Stimulated activated effector memory CD8-positive, alpha-beta T cell treated with anti-CD3 and anti-CD28 coated beads, Interleukin-12 subunit alpha, Interleukin-12 subunit beta, amount 100 ng/mL, for 72 hours (primary cell): ENCODE data around the gene UTP18.
"Not testable (repeated sequence)": the region's sequence is repeated elsewhere in the genome, so short reads cannot be mapped to it uniquely, and the experiment has no call there.

ENCODE experiments used
- ATAC-seq: fragments of 150-1000 bp; cut with Tn5 transposase; 2 replicates; pipeline ENCODE4 v1.10.0; 2021
- DNase-seq, 2 donors: peaks; one replicate each; pipeline ENCODE4 v3.0.0; 2021 to 2022; ENCODE audit warnings: low spot score in 2 of 2
- H3K27ac Mint-ChIP-seq: one replicate; pipeline ENCODE4 v1.8.0; 2022; ENCODE audit warnings: mild to moderate bottlenecking, mixed read lengths
- H3K36me3 Mint-ChIP-seq: one replicate; pipeline ENCODE4 v1.8.0; 2022; ENCODE audit warnings: mild to moderate bottlenecking, mixed read lengths
- H3K4me1 Mint-ChIP-seq: one replicate; pipeline ENCODE4 v1.8.0; 2022; ENCODE audit warnings: mixed read lengths
- H3K4me3 Mint-ChIP-seq: one replicate; pipeline ENCODE4 v1.8.0; 2022; ENCODE audit warnings: mild to moderate bottlenecking, mixed read lengths
- H3K9me3 Mint-ChIP-seq: one replicate; pipeline ENCODE4 v1.8.0; 2022; ENCODE audit warnings: mixed read lengths

Gene UTP18

GRCh38 chr17:51250314-51250840 is 10.0 kb upstream of the UTP18 start:
- no peaks in the 10 kb centered on the region for H3K9me3 Mint-ChIP-seq
- no peak overlapping the region for H3K4me3 Mint-ChIP-seq
- DNase-seq (no peak), ATAC-seq (no peak)
- peaks cover 47% of the 10 kb centered on the region for H3K36me3 Mint-ChIP-seq
- peak overlapping the region; percentile 46 for H3K27ac Mint-ChIP-seq
- H3K4me1 Mint-ChIP-seq, result peaks cover 21% of the 10 kb centered on the region

- no peaks in the 10 kb centered on the region for H3K9me3 Mint-ChIP-seq
- H3K4me1 Mint-ChIP-seq, result peaks cover 27% of the 10 kb centered on the region
- ATAC-seq (no peak), DNase-seq (no peak)
- no peak overlapping the region for H3K4me3 Mint-ChIP-seq
- H3K36me3 Mint-ChIP-seq, result peaks cover 53% of the 10 kb centered on the region
- peak overlapping the region; percentile 46 for H3K27ac Mint-ChIP-seq
Measured at GRCh38 chr17:51251010-51251409, 9.3 kb upstream of the UTP18 start.

GRCh38 chr17:51255673-51256072 is 4.7 kb upstream of the UTP18 start:
- Mint-ChIP-seq H3K9me3 (no peaks in the 10 kb centered on the region), H3K36me3 (peaks cover 82% of the 10 kb centered on the region), H3K4me3 (no peak overlapping the region), H3K27ac (no peak overlapping the region), H3K4me1 (peaks cover 46% of the 10 kb centered on the region)
- ATAC-seq, result no peak
- no peak for DNase-seq

GRCh38 chr17:51256101-51256500 is 4.2 kb upstream of the UTP18 start:
- H3K9me3 Mint-ChIP-seq, result no peaks in the 10 kb centered on the region
- peaks cover 79% of the 10 kb centered on the region for H3K36me3 Mint-ChIP-seq
- DNase-seq, result no peak
- H3K27ac Mint-ChIP-seq, result no peak overlapping the region
- peaks cover 44% of the 10 kb centered on the region for H3K4me1 Mint-ChIP-seq
- H3K4me3 Mint-ChIP-seq, result no peak overlapping the region
- ATAC-seq, result no peak

GRCh38 chr17:51257150-51258081 is 2.9 kb upstream of the UTP18 start:
- no peak overlapping the region for H3K27ac Mint-ChIP-seq
- DNase-seq, result no peak
- H3K9me3 Mint-ChIP-seq, result no peaks in the 10 kb centered on the region
- H3K4me1 Mint-ChIP-seq, result peaks cover 51% of the 10 kb centered on the region
- H3K4me3 Mint-ChIP-seq, result peak overlapping the region; percentile 72
- peaks cover 80% of the 10 kb centered on the region for H3K36me3 Mint-ChIP-seq
- no peak for ATAC-seq

GRCh38 chr17:51258756-51259563 is 1.4 kb upstream of the UTP18 start:
- DNase-seq (no peak), ATAC-seq (no peak)
- no peaks in the 10 kb centered on the region for H3K9me3 Mint-ChIP-seq
- H3K4me1 Mint-ChIP-seq, result peaks cover 56% of the 10 kb centered on the region
- H3K36me3 Mint-ChIP-seq, result peaks cover 83% of the 10 kb centered on the region
- H3K4me3 Mint-ChIP-seq, result peak overlapping the region; percentile 72
- H3K27ac Mint-ChIP-seq, result peak overlapping the region; percentile 98

- DNase-seq (peak in 1 of 2 donors; percentile 84), ATAC-seq (peak; percentile 93)
- H3K4me1 Mint-ChIP-seq, result peaks cover 49% of the 10 kb centered on the region
- peak within 1 kb of the TSS; percentile 72 for H3K4me3 Mint-ChIP-seq
- peaks cover 83% of the 10 kb centered on the region for H3K36me3 Mint-ChIP-seq
- H3K27ac Mint-ChIP-seq, result peak within 1 kb of the TSS; percentile 98
- no peaks in the 10 kb centered on the region for H3K9me3 Mint-ChIP-seq
Measured at GRCh38 chr17:51259564-51260236, 646 bp upstream of the UTP18 start, which contains the start of gene MBTD1. TSS of gene MBTD1 (minus strand) at chr17:51260049. CDS start at chr17:51225161, 34,888 bp downstream.

GRCh38 chr17:51261024-51261963 is 948 bp downstream of the UTP18 start:
- Mint-ChIP-seq H3K4me3 (peak overlapping the region; percentile 72), H3K36me3 (peaks cover 86% of the 10 kb centered on the region), H3K4me1 (peaks cover 49% of the 10 kb centered on the region), H3K27ac (peak overlapping the region; percentile 41), H3K9me3 (no peaks in the 10 kb centered on the region)
- DNase-seq (no peak), ATAC-seq (no peak)

- DNase-seq (no peak), ATAC-seq (no peak)
- peaks cover 50% of the 10 kb centered on the region for H3K4me1 Mint-ChIP-seq
- peak overlapping the region; percentile 72 for H3K4me3 Mint-ChIP-seq
- no peaks in the 10 kb centered on the region for H3K9me3 Mint-ChIP-seq
- peaks cover 89% of the 10 kb centered on the region for H3K36me3 Mint-ChIP-seq
- H3K27ac Mint-ChIP-seq, result no peak overlapping the region
Measured at GRCh38 chr17:51263006-51263405, 2.7 kb downstream of the UTP18 start.

GRCh38 chr17:51264466-51264865 is 4.1 kb downstream of the UTP18 start:
- H3K4me1 Mint-ChIP-seq, result peaks cover 37% of the 10 kb centered on the region
- H3K9me3 Mint-ChIP-seq, DNase-seq, ATAC-seq, H3K4me3 Mint-ChIP-seq: not testable (repeated sequence)
- H3K36me3 Mint-ChIP-seq, result peaks cover 92% of the 10 kb centered on the region
- H3K27ac Mint-ChIP-seq, result peak overlapping the region; percentile 48

GRCh38 chr17:51269991-51270390 is 9.6 kb downstream of the UTP18 start:
- DNase-seq, result no peak

GRCh38 chr17:51270636-51271035 is 10.3 kb downstream of the UTP18 start:
- Mint-ChIP-seq H3K36me3 (peaks cover 100% of the 10 kb centered on the region), H3K27ac (peak overlapping the region; percentile 8), H3K4me3 (no peak overlapping the region), H3K9me3 (no peaks in the 10 kb centered on the region), H3K4me1 (peaks cover 22% of the 10 kb centered on the region)
- DNase-seq, result no peak
- ATAC-seq, result no peak

More at GRCh38 chr17:51269991-51270390, 9.6 kb downstream of the UTP18 start:
- Mint-ChIP-seq H3K9me3 (no peaks in the 10 kb centered on the region), H3K4me1 (peaks cover 23% of the 10 kb centered on the region), H3K27ac (no peak overlapping the region), H3K36me3 (peaks cover 100% of the 10 kb centered on the region), H3K4me3 (no peak overlapping the region)
- ATAC-seq, result no peak

- Mint-ChIP-seq H3K4me3 (no peak overlapping the region), H3K27ac (peak overlapping the region; percentile 32), H3K4me1 (peaks cover 9% of the 10 kb centered on the region), H3K36me3 (peaks cover 100% of the 10 kb centered on the region), H3K9me3 (no peaks in the 10 kb centered on the region)
- ATAC-seq, result no peak
- DNase-seq, result no peak
Measured at GRCh38 chr17:51272812-51273211, 12.5 kb downstream of the UTP18 start.

GRCh38 chr17:51275381-51275780 is 15.0 kb downstream of the UTP18 start:
- ATAC-seq (no peak), DNase-seq (no peak)
- H3K36me3 Mint-ChIP-seq, result peaks cover 100% of the 10 kb centered on the region
- no peaks in the 10 kb centered on the region for H3K9me3 Mint-ChIP-seq
- H3K4me1 Mint-ChIP-seq, result peaks cover 6% of the 10 kb centered on the region
- H3K4me3 Mint-ChIP-seq, result no peak overlapping the region
- no peak overlapping the region for H3K27ac Mint-ChIP-seq
